Hepatic stellate cell (primary cell): ENCODE measurements around the gene TNK1.

Experiments
- DNase-seq: peaks from one replicate; pipeline ENCODE4 v3.0.0; 2011; ENCODE audit warnings: low spot score

TNK1 gene

DNA sequence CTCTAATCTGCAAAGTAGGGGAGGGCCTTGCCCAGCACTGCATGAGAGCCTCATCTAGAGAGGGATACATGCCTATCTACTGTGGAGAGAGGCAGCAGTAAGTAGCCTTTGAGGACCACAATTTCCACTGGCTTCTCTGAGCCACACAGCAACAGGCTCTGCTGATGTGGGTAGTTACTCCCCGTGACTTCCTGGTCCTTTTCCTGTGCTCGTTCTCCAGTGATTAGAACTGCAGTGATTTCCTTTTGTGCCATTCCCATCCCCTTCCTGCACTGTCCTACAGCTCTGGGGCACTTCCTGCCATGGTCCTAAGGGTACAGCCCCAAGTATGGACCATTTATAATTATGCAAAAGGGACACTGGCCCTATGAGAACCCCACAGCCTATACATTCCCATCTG lies 10.4 kb downstream of the TNK1 start:
- DNase-seq = no peak

DNA sequence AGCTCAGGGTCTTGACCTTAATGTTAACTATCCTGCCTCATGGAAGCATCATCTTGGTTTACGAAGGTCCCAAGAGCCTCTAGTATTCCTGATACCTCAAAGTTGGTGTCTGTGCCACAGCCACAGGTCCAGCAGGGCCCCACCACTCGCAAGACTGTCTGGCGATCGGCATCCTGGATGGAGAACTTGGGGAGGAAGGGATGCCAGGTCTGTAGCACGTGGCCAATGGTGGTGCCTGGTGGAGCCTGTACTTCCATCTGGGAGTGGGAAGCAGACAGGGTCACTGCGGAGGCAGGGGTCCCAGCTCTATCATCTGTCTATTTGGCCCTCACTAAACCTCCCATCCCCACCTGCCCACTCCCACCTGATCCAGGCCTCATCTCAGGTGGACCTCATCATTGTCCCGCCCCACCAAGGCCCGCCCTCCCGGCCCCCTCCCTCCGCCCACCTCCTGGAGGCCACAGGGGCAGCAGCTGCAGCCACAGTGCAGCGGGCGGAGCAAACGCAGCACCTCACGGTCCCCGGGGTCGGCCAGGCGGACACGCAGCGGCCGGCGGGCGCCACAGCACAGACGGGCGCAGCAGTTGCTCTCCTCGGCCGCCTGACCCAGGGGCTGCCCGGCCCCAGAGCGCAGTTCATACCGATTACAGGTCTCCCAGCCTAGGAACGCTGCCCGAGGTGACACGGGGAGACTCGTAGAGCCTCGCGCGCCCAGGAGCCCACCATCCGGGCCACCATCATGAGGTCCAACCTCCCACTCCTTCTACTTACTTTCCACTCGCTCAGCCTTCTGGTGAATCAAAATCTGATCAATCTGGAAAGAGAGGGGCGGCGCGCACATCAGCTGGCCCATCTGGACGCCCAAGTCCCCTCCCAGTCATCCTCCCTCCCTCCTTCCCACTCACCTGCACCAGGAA lies 12.1 kb downstream of the TNK1 start:
- no peak for DNase-seq

GRCh38 chr17:7393613-7394451 lies 12.9 kb downstream of the TNK1 start:
- peak; percentile 60 for DNase-seq

- DNase-seq = peak; percentile 93
These were observed 13.7 kb downstream of the TNK1 start, which contains the start of gene PLSCR3 for GRCh38 chr17:7394452-7395191. TSS of gene PLSCR3 (minus strand) at chr17:7394525. CDS start at chr17:7394110, 415 bp downstream.

DNA sequence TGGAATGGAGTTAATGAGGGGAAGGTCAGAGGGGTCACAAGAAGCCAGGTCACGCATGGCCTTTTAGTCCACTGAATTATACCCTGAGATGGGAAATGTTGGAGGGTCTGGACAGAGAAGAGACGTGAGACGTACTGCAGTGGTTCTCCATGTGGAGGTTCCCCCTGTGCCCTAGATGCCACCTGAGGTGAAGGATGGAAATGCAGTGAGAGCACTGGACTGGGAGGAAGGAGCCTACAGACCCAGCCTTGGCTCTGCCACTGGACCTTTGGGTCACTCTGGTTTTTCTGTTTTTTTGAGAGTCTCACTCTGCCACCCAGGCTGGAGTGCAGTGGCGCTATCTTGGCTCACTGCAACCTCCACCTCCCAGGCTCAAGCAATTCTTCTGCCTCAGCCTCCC lies 15.3 kb downstream of the TNK1 start:
- no peak for DNase-seq

GRCh38 chr17:7398612-7399011 lies 17.7 kb downstream of the TNK1 start:
- no peak for DNase-seq

DNA sequence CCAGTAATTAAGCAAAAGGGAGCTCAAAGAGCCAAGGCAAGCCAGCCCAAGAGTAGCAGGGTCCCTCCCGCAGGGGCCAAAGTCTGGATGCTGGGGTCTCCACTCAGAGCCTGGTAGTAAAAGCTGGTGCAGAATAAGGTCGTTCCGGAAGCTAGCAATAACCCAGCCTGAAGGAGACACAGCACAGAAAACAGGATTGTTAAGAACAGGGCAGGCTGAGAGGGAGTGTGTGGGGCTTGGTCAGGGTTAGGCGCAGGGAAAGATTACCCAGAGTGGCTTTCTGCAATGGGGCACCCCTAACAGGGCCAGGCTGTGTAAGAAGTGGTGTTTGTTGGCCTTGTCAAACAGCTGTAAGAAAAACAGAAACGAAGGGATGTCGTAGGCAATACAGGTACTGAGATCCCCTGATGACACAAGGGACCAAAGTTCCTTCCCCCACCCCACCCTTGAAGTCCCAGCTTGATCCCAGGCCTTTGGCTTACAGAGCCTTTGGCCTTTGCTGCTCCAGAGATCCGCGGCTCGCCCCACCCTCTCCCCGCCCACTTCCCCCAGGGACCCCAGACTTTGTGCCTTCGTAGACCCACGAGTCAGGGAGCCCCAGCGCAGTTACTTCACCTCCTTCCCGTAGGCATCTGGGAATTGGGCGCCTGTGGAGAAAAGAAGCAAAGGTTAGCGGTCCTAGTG lies 22.3 kb downstream of the TNK1 start:
- no peak for DNase-seq

DNA sequence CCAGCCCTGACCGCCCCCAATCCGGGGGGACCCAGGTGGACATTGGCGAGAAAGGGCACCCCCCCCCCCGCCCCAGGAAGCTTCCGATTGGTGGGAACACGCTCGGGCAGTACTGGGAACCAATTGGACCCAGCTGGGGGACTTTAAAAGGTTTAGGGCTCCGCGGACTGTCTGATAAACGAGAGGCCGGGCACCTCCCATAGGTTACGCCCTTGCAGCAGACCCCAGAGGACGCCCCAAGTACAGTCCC lies 22.8 kb downstream of the TNK1 start:
- peak; percentile 90 for DNase-seq

DNA sequence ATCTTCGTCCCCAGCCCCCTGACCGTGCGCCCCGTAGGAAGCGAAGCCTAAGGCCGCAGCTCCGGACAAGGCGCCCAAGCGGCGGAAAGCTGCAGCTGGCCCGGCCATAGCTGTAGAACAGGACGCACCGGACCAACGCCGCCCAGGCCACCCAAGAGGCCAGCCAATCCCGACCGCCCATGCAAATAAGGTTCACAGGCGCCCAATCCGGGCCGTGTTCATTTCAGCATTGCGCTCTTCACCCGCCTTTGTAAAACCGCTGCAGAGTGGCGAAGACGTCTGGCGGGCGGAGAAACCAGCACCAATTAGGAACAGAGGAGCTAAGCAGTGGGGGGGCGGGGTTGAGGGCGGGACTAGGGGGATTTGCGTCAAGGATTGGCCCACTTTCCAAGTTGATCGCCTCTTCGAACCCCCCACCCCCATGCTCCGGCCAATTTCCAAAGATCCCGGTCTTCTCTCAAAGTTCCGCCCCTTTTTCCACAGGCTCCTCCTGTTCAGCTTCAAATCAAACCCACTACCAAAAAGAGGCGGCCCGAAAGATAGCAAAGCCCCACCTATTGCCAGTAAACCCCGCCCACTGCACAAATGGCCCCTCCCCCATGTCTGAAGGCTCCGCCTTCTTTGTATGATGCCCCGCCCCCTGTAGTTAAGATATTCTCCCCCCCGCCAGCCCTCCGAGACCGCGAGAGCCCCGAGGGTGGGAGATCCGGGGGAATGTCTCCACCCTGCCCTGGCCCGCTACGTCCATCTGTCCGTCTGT lies 23.3 kb downstream of the TNK1 start, which contains the start of gene TMEM256:
Gene TMEM256 (minus strand): TSS at position 121 of the 760 bp plus-strand sequence. CDS start 13 bp downstream, at position 108.
- peak; percentile 99 for DNase-seq

GRCh38 chr17:7404737-7405349 lies 24.0 kb downstream of the TNK1 start:
- peak; percentile 64 for DNase-seq

- peak; percentile 44 for DNase-seq
These were observed 24.7 kb downstream of the TNK1 start for GRCh38 chr17:7405350-7406234.

DNA sequence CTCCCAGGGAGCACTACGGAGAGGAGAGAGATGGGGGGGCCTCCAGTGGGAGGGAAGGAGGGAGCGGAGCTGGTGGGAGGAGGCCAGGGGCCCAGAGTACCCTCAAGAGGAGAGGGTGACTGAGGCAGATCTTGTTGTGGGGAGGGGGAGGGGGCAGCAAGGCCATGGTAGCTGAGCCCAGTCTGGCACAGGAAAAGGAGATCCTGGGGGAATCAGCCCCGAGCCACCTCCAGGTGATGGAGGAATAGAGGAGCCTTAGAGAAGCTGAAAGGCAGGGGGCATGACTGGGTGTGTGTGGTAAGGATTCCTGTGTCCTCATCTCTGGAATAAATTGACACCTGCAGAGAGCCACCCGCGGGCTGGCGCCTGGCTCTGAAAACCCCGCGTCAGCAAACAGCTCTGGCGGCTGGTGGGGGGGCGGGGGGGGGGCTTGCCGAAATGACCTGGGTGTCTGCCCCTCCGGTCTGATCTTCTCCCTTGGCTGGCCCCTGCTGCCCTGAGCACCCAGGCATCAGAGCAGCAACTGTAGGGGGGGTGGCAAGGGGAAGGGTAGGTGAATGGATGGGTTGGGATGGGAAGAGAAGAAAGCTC lies 25.4 kb downstream of the TNK1 start:
- DNase-seq = no peak

DNA sequence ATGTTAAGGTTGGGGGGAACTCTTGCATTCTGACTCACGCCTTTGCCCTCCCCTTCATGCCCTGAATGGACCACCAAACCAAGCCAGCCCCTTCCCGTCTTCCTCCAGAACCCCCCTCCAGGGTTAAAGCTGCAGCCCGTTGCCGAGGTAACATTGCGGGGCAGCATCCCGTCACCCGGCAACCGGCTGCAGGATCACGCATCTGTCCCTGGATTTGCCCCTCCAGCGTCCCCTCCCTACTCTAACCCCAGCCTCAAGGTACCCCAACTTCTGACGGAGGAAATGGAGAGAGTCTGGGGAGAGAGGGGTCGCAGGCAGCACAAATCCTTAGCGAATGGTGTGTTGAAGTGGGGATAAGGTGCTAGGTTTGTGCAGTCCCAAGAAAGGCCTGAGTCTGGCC lies 26.2 kb downstream of the TNK1 start:
- no peak for DNase-seq

GRCh38 chr17:7407485-7408251 lies 26.8 kb downstream of the TNK1 start, which contains the start of gene NLGN2:
TSS of gene NLGN2 (plus strand) at chr17:7407845. CDS start at chr17:7408256, 411 bp downstream.
- DNase-seq = no peak

DNA sequence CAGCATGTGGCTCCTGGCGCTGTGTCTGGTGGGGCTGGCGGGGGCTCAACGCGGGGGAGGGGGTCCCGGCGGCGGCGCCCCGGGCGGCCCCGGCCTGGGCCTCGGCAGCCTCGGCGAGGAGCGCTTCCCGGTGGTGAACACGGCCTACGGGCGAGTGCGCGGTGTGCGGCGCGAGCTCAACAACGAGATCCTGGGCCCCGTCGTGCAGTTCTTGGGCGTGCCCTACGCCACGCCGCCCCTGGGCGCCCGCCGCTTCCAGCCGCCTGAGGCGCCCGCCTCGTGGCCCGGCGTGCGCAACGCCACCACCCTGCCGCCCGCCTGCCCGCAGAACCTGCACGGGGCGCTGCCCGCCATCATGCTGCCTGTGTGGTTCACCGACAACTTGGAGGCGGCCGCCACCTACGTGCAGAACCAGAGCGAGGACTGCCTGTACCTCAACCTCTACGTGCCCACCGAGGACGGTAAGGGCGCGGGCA lies 27.4 kb downstream of the TNK1 start:
- DNase-seq = no peak

DNA sequence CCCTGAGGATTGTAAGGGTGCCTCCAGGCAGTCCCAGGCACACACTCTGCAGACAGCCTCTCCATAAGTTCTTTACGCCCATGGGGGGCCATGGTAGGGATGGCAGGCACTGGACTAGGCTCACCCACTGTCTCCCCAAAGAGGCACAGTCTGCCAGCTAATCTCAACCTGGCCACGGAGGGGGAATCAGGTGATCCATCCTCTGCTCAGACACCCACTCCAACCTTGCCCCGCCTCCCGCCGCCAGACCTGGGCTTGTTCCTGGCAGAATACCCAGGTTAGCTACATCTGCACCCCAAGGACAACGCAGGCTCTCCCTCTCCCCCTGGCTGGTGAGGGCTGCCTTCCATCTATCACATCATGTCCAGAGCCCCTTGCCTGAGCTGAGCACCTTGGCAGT lies 28.0 kb downstream of the TNK1 start:
- no peak for DNase-seq

DNA sequence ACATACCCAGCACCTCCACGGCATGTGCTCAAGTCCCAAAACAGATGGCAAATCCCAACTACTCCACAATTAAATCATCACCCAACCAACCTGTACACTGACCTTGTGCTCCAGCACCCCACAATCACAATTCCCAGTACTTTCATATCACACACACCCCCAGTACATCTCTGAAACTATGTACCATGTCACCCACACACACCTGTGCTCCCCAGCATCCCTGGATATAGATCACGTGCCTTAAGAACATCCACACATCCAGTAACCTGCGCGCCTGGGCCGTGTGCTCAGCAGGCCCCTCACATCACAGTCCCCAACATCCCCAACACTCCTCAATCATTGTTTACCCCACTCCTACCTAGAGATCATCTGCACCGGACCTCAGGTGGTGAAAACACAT lies 28.8 kb downstream of the TNK1 start:
- no peak for DNase-seq
